ENCODE data around the gene HMCN2.

GRCh38 chr9:130477564-130477963 is 212.0 kb downstream of the HMCN2 start:
- no peak for TF ChIP-seq CTCF (IDR thresholded peaks at IDR 0.05)
- no peak for TF ChIP-seq POLR2A (IDR thresholded peaks at IDR 0.05)
